Hepatocyte (in vitro differentiated cells): ENCODE measurements around the gene COLQ. TPM values are rescaled to one million over a fixed set of nuclear protein-coding genes. Genes with fewer than 3 reads are reported as not detected.

ENCODE experiments used
- DNase-seq: peaks from one replicate; pipeline ENCODE4 v3.0.0-alpha.2; 2016; ENCODE audit warnings: low spot score
- H2AFZ ChIP-seq: fragments of 200-600 bp; sonication (generic); 2 replicates; pipeline ENCODE4 v1.6.0; 2016; ENCODE audit warnings: antibody characterized with exemption, mild to moderate bottlenecking
- H3K27ac ChIP-seq: fragments of 200-600 bp; sonication (generic); 2 replicates; pipeline ENCODE4 v1.5.1; 2016; ENCODE audit warnings: mild to moderate bottlenecking
- H3K27me3 ChIP-seq: fragments of 200-600 bp; sonication (generic); 2 replicates; pipeline ENCODE4 v1.6.1; 2016
- H3K36me3 ChIP-seq: fragments of 200-600 bp; sonication (generic); replicated peaks from 2 replicates; pipeline ENCODE4 v1.5.1; 2016; ENCODE audit warnings: low read depth; ENCODE audit not compliant: insufficient read depth
- H3K4me1 ChIP-seq: fragments of 200-600 bp; sonication (generic); 2 replicates; pipeline ENCODE4 v1.5.1; 2016; ENCODE audit warnings: mild to moderate bottlenecking, moderate library complexity; ENCODE audit not compliant: insufficient read depth
- H3K4me2 ChIP-seq: fragments of 200-600 bp; sonication (generic); 2 replicates; pipeline ENCODE4 v1.6.0; 2016
- H3K4me3 ChIP-seq: fragments of 200-600 bp; sonication (generic); 2 replicates; pipeline ENCODE4 v1.5.1; 2016; ENCODE audit warnings: mild to moderate bottlenecking
- H3K79me2 ChIP-seq: fragments of 200-600 bp; sonication (generic); 2 replicates; pipeline ENCODE4 v1.6.0; 2017; ENCODE audit warnings: mild to moderate bottlenecking
- H3K9me2 ChIP-seq: fragments of 200-600 bp; sonication (generic); replicated peaks from 2 replicates; pipeline ENCODE4 v1.6.0; 2017; ENCODE audit warnings: mild to moderate bottlenecking; ENCODE audit not compliant: insufficient read depth
- H3K9me3 ChIP-seq: fragments of 200-600 bp; sonication (generic); 2 replicates; pipeline ENCODE4 v1.5.1; 2016; ENCODE audit warnings: low read depth, mild to moderate bottlenecking
- H4K20me1 ChIP-seq: fragments of 200-600 bp; sonication (generic); 2 replicates; pipeline ENCODE4 v1.6.0; 2016; ENCODE audit warnings: mild to moderate bottlenecking; ENCODE audit not compliant: insufficient read depth, poor library complexity, severe bottlenecking
- EZH2 ChIP-seq: fragments of 200-600 bp; sonication (generic); IDR thresholded peaks from 2 replicates; pipeline ENCODE4 v1.6.1; 2016; ENCODE audit warnings: antibody characterized with exemption, mild to moderate bottlenecking, borderline replicate concordance
- EZH2phosphoT487 ChIP-seq: fragments of 200-600 bp; sonication (generic); IDR thresholded peaks from one replicate; pipeline ENCODE4 v1.6.1; 2018; ENCODE audit warnings: antibody characterized with exemption, mild to moderate bottlenecking, low read depth, moderate library complexity; ENCODE audit not compliant: unreplicated experiment, severe bottlenecking
- WGBS: methylation state at CpG from one replicate; pipeline ENCODE4 v1.1.6; 2016; ENCODE audit warnings: low lambda C conversion rate; ENCODE audit errors: missing lambda C conversion rate; 5-methylcytosine and 5-hydroxymethylcytosine counted together
- microRNA-seq: library from miRNA; unstranded; fragments of <30 nt; microRNA quantifications from one replicate; pipeline ENCODE4, GENCODE V29; 2017
- polyA plus RNA-seq: library from polyadenylated mRNA; unstranded; fragments of >200 nt; fragmentation: Nextera tagmentation; extraction: Ambion mirVana; gene quantifications from 2 replicates; pipeline ENCODE4 v1.2.1, GENCODE V29; 2016
- small RNA-seq: library from RNA; depleted of rRNA; stranded (forward); fragments of <200 nt; gene quantifications from one replicate; pipeline ENCODE3, GENCODE V24; 2014
- total RNA-seq: library from RNA; depleted of rRNA; stranded (reverse); fragments of >200 nt; gene quantifications from 2 replicates; pipeline ENCODE4 v1.2.3, GENCODE V29; 2014
- TF ChIP-seq, protein P1 (sequence below): fragments of 200-600 bp; sonication (generic); IDR thresholded peaks from 2 replicates; pipeline ENCODE4 v1.5.1; 2016; ENCODE audit warnings: antibody characterized with exemption, mild to moderate bottlenecking; ENCODE audit not compliant: poor library complexity

COLQ gene
- total and polyA plus RNA-seq, 2 experiments from 2014 or later: 0.27 to 0.73 TPM

GRCh38 chr3:15403495-15403894 is 118.0 kb downstream of the COLQ start:
- H3K79me2 ChIP-seq: no peaks in the 10 kb centered on the region
- no peak overlapping the region for H3K4me2 ChIP-seq
- TF ChIP-seq EZH2 (no peak), EZH2phosphoT487 (no peak)
- TF ChIP-seq, protein P1, sequence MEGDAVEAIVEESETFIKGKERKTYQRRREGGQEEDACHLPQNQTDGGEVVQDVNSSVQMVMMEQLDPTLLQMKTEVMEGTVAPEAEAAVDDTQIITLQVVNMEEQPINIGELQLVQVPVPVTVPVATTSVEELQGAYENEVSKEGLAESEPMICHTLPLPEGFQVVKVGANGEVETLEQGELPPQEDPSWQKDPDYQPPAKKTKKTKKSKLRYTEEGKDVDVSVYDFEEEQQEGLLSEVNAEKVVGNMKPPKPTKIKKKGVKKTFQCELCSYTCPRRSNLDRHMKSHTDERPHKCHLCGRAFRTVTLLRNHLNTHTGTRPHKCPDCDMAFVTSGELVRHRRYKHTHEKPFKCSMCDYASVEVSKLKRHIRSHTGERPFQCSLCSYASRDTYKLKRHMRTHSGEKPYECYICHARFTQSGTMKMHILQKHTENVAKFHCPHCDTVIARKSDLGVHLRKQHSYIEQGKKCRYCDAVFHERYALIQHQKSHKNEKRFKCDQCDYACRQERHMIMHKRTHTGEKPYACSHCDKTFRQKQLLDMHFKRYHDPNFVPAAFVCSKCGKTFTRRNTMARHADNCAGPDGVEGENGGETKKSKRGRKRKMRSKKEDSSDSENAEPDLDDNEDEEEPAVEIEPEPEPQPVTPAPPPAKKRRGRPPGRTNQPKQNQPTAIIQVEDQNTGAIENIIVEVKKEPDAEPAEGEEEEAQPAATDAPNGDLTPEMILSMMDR: no peak
- H2AFZ ChIP-seq: no peak overlapping the region
- H3K9me3 ChIP-seq: no peaks in the 10 kb centered on the region
- no peak overlapping the region for H3K4me3 ChIP-seq
- no peaks in the 10 kb centered on the region for H3K27me3 ChIP-seq
- no peaks in the 10 kb centered on the region for H3K36me3 ChIP-seq
- no peaks in the 10 kb centered on the region for H3K9me2 ChIP-seq
- H3K4me1 ChIP-seq: no peaks in the 10 kb centered on the region
- H3K27ac ChIP-seq: no peak overlapping the region
- H4K20me1 ChIP-seq: no peaks in the 10 kb centered on the region
- DNase-seq: no peak
- 90% methylated on average over 3 of the region's 3 CpGs for WGBS

DNA sequence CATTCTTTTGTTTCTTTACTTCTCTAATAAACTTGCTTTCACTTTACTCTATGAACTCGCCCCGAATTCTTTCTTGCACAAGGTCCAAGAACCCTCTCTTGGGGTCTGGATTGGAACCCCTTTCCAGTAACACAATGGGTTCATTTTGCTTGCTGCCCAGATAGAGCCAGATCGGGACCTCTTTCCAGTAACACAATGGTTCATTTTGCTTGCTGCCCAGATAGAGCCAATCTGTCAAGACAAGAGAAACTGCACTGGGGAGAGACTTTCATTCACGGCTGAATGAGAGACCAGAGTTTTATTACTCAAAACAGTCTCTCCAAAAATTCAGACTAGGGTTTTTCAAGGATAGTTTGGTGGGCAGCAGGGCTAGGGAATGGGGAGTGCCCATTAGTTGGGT is 119.6 kb downstream of the COLQ start:
- Histone ChIP-seq H3K27ac (no peak overlapping the region), H3K9me2 (no peaks in the 10 kb centered on the region), H3K4me1 (no peaks in the 10 kb centered on the region), H4K20me1 (no peaks in the 10 kb centered on the region), H3K4me3 (no peak overlapping the region), H3K79me2 (no peaks in the 10 kb centered on the region), H3K27me3 (no peaks in the 10 kb centered on the region), H3K36me3 (no peaks in the 10 kb centered on the region), H3K4me2 (no peak overlapping the region), H2AFZ (no peak overlapping the region), H3K9me3 (no peaks in the 10 kb centered on the region)
- TF ChIP-seq, protein P1: no peak
- TF ChIP-seq EZH2: no peak
- no peak for TF ChIP-seq EZH2phosphoT487
- DNase-seq: no peak
- WGBS: 88% methylated on average over 4 of the region's 4 CpGs

Small RNAs within 50 kb of the gene (microRNA-seq; reads per million reads assigned to microRNA genes)
- gene MIR4270: not detected

Small RNAs within 50 kb of the gene (small RNA-seq; reads per million reads assigned to genes)
- gene MIR4270: not detected
- not detected for gene RN7SL110P
- gene RNU6-1024P: not detected

Other genes with a start within 250 kb of the COLQ start
- 16.3 and 19.9 TPM in 2 replicates for gene SH3BP5, start 189.1 kb downstream of the COLQ start, total RNA-seq
- 15.9 and 17.0 TPM in 2 replicates for gene SH3BP5, start 189.1 kb downstream of the COLQ start, polyA plus RNA-seq
- 21.4 and 21.5 TPM in 2 replicates for gene METTL6, start 94.2 kb downstream of the COLQ start, total RNA-seq
- gene METTL6, start 94.2 kb downstream of the COLQ start, polyA plus RNA-seq: 13.4 and 15.8 TPM in 2 replicates
- 26.3 and 28.8 TPM in 2 replicates for gene EAF1, start 94.1 kb downstream of the COLQ start, total RNA-seq
- gene EAF1, start 94.1 kb downstream of the COLQ start, polyA plus RNA-seq: 7.6 and 9.2 TPM in 2 replicates
- gene HACL1, start 79.9 kb upstream of the COLQ start, total RNA-seq: 23.0 and 25.3 TPM in 2 replicates
- gene HACL1, start 79.9 kb upstream of the COLQ start, polyA plus RNA-seq: 18.7 and 21.6 TPM in 2 replicates
- 37.6 and 37.9 TPM in 2 replicates for gene BTD, start 80.0 kb upstream of the COLQ start, total RNA-seq
- 28.4 and 30.2 TPM in 2 replicates for gene BTD, start 80.0 kb upstream of the COLQ start, polyA plus RNA-seq